Progenitor cell of endocrine pancreas (in vitro differentiated cells): ENCODE results near the gene JHY. TPM values are rescaled to one million over a fixed set of nuclear protein-coding genes. Genes with fewer than 3 reads are reported as not detected.

Experiments used
- DNase-seq: peaks from one replicate; pipeline ENCODE4 v3.0.0; 2021; ENCODE audit warnings: low spot score; ENCODE audit not compliant: unreplicated experiment
- H3K27ac Mint-ChIP-seq: 2 replicates; pipeline ENCODE4 v1.8.0; 2021; ENCODE audit warnings: mild to moderate bottlenecking, moderate library complexity, mixed read lengths
- H3K27me3 Mint-ChIP-seq: 2 replicates; pipeline ENCODE4 v1.8.0; 2021; ENCODE audit warnings: mixed read lengths
- H3K36me3 Mint-ChIP-seq: 2 replicates; pipeline ENCODE4 v1.8.0; 2022; ENCODE audit warnings: mixed read lengths; ENCODE audit not compliant: insufficient read depth
- H3K4me1 Mint-ChIP-seq: 2 replicates; pipeline ENCODE4 v1.8.0; 2021; ENCODE audit warnings: low read depth, mixed read lengths
- H3K4me3 Mint-ChIP-seq: 2 replicates; pipeline ENCODE4 v1.8.0; 2021; ENCODE audit warnings: low read depth, mild to moderate bottlenecking, moderate library complexity, mixed read lengths
- H3K9me3 Mint-ChIP-seq: 2 replicates; pipeline ENCODE4 v1.8.0; 2021; ENCODE audit warnings: low read depth, mixed read lengths
- CTCF ChIP-seq: fragments of 200-600 bp; sonication (generic); IDR thresholded peaks from one replicate; pipeline ENCODE4 v1.5.0; 2021; ENCODE audit warnings: antibody characterized with exemption, mild to moderate bottlenecking; ENCODE audit not compliant: unreplicated experiment
- long read RNA-seq: library from polyadenylated mRNA; unstranded; transcript quantifications from one replicate; pipeline ENCODE4 v2.0.0, GENCODE V29; 2020
- total RNA-seq: library from RNA; stranded (reverse); gene quantifications from 2 replicates; pipeline ENCODE4 v1.2.1, GENCODE V29; 2021

Gene JHY
- total RNA-seq = 3.5 and 5.3 TPM in 2 replicates
- long read RNA-seq, partial matches to known transcripts = 3 of 4 reads
- long read RNA-seq, other reads (novel, unspliced or antisense) = 1 of 4 reads

GRCh38 chr11:122882189-122882856 lies at the start of gene JHY:
Gene JHY (plus strand): TSS chr11:122882759. CDS start chr11:122885850, 3,091 bp downstream.
- peak within 1 kb of the TSS; percentile 96 for H3K27ac Mint-ChIP-seq
- no peaks in the 10 kb centered on the region for H3K9me3 Mint-ChIP-seq
- H3K4me1 Mint-ChIP-seq = peaks cover 9% of the 10 kb centered on the region
- H3K27me3 Mint-ChIP-seq = peaks cover 29% of the 10 kb centered on the region
- no peak for TF ChIP-seq CTCF
- no peak for DNase-seq
- peak within 1 kb of the TSS; percentile 87 for H3K4me3 Mint-ChIP-seq
- peaks cover 7% of the 10 kb centered on the region for H3K36me3 Mint-ChIP-seq

GRCh38 chr11:122833846-122834464 lies 48.6 kb upstream of the JHY start:
- Mint-ChIP-seq H3K4me3 (no peak overlapping the region), H3K9me3 (no peaks in the 10 kb centered on the region)
- TF ChIP-seq CTCF = no peak

GRCh38 chr11:122836916-122837315 lies 45.6 kb upstream of the JHY start:
- Mint-ChIP-seq H3K27ac (no peak overlapping the region), H3K36me3 (no peaks in the 10 kb centered on the region), H3K27me3 (peaks cover 11% of the 10 kb centered on the region), H3K9me3 (no peaks in the 10 kb centered on the region), H3K4me1 (peaks cover 11% of the 10 kb centered on the region), H3K4me3 (no peak overlapping the region)
- DNase-seq = no peak
- no peak for TF ChIP-seq CTCF

More at GRCh38 chr11:122833846-122834464, 48.6 kb upstream of the JHY start:
- H3K36me3 Mint-ChIP-seq = no peaks in the 10 kb centered on the region
- no peak for DNase-seq
- no peak overlapping the region for H3K27ac Mint-ChIP-seq
- H3K27me3 Mint-ChIP-seq = peaks cover 14% of the 10 kb centered on the region
- H3K4me1 Mint-ChIP-seq = peaks cover 14% of the 10 kb centered on the region

- H3K27ac Mint-ChIP-seq = no peak overlapping the region
- DNase-seq = no peak
- peaks cover 8% of the 10 kb centered on the region for H3K27me3 Mint-ChIP-seq
- no peak overlapping the region for H3K4me3 Mint-ChIP-seq
- no peaks in the 10 kb centered on the region for H3K36me3 Mint-ChIP-seq
- peaks cover 3% of the 10 kb centered on the region for H3K9me3 Mint-ChIP-seq
- peaks cover 4% of the 10 kb centered on the region for H3K4me1 Mint-ChIP-seq
- no peak for TF ChIP-seq CTCF
Observed at GRCh38 chr11:122837528-122838346, 44.8 kb upstream of the JHY start.
